Mesendoderm (in vitro differentiated cells): ENCODE data around the gene TBXAS1.

Experiments
- DNase-seq: peaks from one replicate; pipeline ENCODE4 v3.0.0; 2013
- H2AK5ac ChIP-seq: 2 replicates; pipeline ENCODE4 v1.6.1; 2013; ENCODE audit warnings: low read length, inconsistent platforms
- H2BK120ac ChIP-seq: 2 replicates; pipeline ENCODE4 v1.6.1; 2013; ENCODE audit warnings: low read depth, mild to moderate bottlenecking, low read length, moderate library complexity, mixed read lengths
- H2BK15ac ChIP-seq: replicated peaks from 2 replicates; pipeline ENCODE4 v1.6.1; 2013; ENCODE audit warnings: low read depth, mild to moderate bottlenecking, moderate library complexity
- H2BK5ac ChIP-seq: 2 replicates; pipeline ENCODE4 v1.6.1; 2013; ENCODE audit warnings: low read length, inconsistent platforms
- H3K18ac ChIP-seq: 2 replicates; pipeline ENCODE4 v1.6.1; 2013; ENCODE audit warnings: mild to moderate bottlenecking, low read length, mixed read lengths
- H3K23ac ChIP-seq: one replicate; pipeline ENCODE4 v1.6.1; 2013; ENCODE audit warnings: low read length
- H3K27ac ChIP-seq: 2 replicates; pipeline ENCODE4 v1.5.1; 2013; ENCODE audit warnings: low read depth, mild to moderate bottlenecking, inconsistent platforms, low read length, moderate library complexity
- H3K27me3 ChIP-seq: 2 replicates; pipeline ENCODE4 v1.6.1; 2013; ENCODE audit warnings: low read length, control low read depth, mild to moderate bottlenecking, inconsistent platforms; ENCODE audit not compliant: insufficient read depth, poor library complexity
- H3K36me3 ChIP-seq: 2 replicates; pipeline ENCODE4 v1.6.1; 2013; ENCODE audit warnings: low read length, inconsistent platforms; ENCODE audit not compliant: control insufficient read depth, insufficient read depth
- H3K4ac ChIP-seq: one replicate; pipeline ENCODE4 v1.6.1; 2013; ENCODE audit warnings: low read depth, mild to moderate bottlenecking, low read length, moderate library complexity
- H3K4me1 ChIP-seq: 2 replicates; pipeline ENCODE4 v1.6.1; 2013; ENCODE audit warnings: low read depth, low read length, inconsistent platforms; ENCODE audit not compliant: control insufficient read depth
- H3K4me2 ChIP-seq: 2 replicates; pipeline ENCODE4 v1.6.1; 2013; ENCODE audit warnings: low read length
- H3K4me3 ChIP-seq: 2 replicates; pipeline ENCODE4 v1.5.1; 2013; ENCODE audit warnings: mild to moderate bottlenecking, low read length
- H3K56ac ChIP-seq: one replicate; pipeline ENCODE4 v1.6.1; 2013; ENCODE audit warnings: low read length
- H3K79me1 ChIP-seq: 2 replicates; pipeline ENCODE4 v1.6.1; 2013; ENCODE audit warnings: low read length, inconsistent platforms
- H3K79me2 ChIP-seq: 2 replicates; pipeline ENCODE4 v1.6.1; 2013; ENCODE audit warnings: mild to moderate bottlenecking, low read length; ENCODE audit not compliant: control insufficient read depth, insufficient read depth
- H3K9ac ChIP-seq: 2 replicates; pipeline ENCODE4 v1.6.1; 2013; ENCODE audit warnings: low read length, inconsistent platforms
- H4K5ac ChIP-seq: one replicate; pipeline ENCODE4 v1.6.1; 2013; ENCODE audit warnings: low read length
- H4K8ac ChIP-seq: one replicate; pipeline ENCODE4 v1.6.1; 2013; ENCODE audit warnings: low read depth, mild to moderate bottlenecking, control low read depth, low read length, moderate library complexity
- WGBS: extraction: QIAGEN DNeasy Blood & Tissue Kit; methylation state at CpG from one replicate; pipeline ENCODE4 v1.1.7; 2013; ENCODE audit warnings: low lambda C conversion rate, missing lambda C conversion rate; ENCODE audit not compliant: insufficient coverage; ENCODE audit errors: extremely low coverage; 5-methylcytosine and 5-hydroxymethylcytosine counted together

The TBXAS1 gene

GRCh38 chr7:139931190-139931934 lies 102.3 kb downstream of the TBXAS1 start:
- H3K36me3 ChIP-seq: no peaks in the 10 kb centered on the region
- WGBS: no CpG with 5 or more reads among the region's 8 CpGs
- no peaks in the 10 kb centered on the region for H3K27me3 ChIP-seq
- no peak overlapping the region for H3K9ac ChIP-seq
- H3K4me3 ChIP-seq: no peak overlapping the region
- H4K8ac ChIP-seq: no peak overlapping the region
- H3K4me1 ChIP-seq: no peaks in the 10 kb centered on the region
- H3K4me2 ChIP-seq: no peak overlapping the region
- no peak overlapping the region for H3K4ac ChIP-seq
- H2BK15ac ChIP-seq: no peak overlapping the region
- H3K23ac ChIP-seq: no peak overlapping the region
- no peak overlapping the region for H4K5ac ChIP-seq
- no peaks in the 10 kb centered on the region for H3K79me1 ChIP-seq
- H3K18ac ChIP-seq: no peak overlapping the region
- DNase-seq: no peak
- no peak overlapping the region for H2BK120ac ChIP-seq
- no peak overlapping the region for H3K27ac ChIP-seq
- H2AK5ac ChIP-seq: no peak overlapping the region
- no peak overlapping the region for H3K56ac ChIP-seq
- H3K79me2 ChIP-seq: no peaks in the 10 kb centered on the region
- no peak overlapping the region for H2BK5ac ChIP-seq

- Histone ChIP-seq H3K9ac (no peak overlapping the region), H3K18ac (no peak overlapping the region), H2BK15ac (no peak overlapping the region), H3K79me1 (no peaks in the 10 kb centered on the region), H3K27me3 (no peaks in the 10 kb centered on the region), H3K27ac (no peak overlapping the region), H3K4ac (no peak overlapping the region), H3K79me2 (no peaks in the 10 kb centered on the region), H3K4me3 (no peak overlapping the region), H3K23ac (no peak overlapping the region), H3K4me2 (no peak overlapping the region), H2BK5ac (no peak overlapping the region), H4K8ac (no peak overlapping the region), H4K5ac (no peak overlapping the region), H2AK5ac (no peak overlapping the region), H3K36me3 (no peaks in the 10 kb centered on the region), H3K4me1 (no peaks in the 10 kb centered on the region), H2BK120ac (no peak overlapping the region), H3K56ac (no peak overlapping the region)
- DNase-seq: no peak
These were observed 103.5 kb downstream of the TBXAS1 start for GRCh38 chr7:139932531-139932930.

GRCh38 chr7:139936760-139937310 lies 107.8 kb downstream of the TBXAS1 start:
- Histone ChIP-seq H2AK5ac (no peak overlapping the region), H2BK15ac (no peak overlapping the region), H3K4me2 (no peak overlapping the region), H3K56ac (no peak overlapping the region), H3K27ac (no peak overlapping the region), H3K18ac (no peak overlapping the region), H3K79me2 (no peaks in the 10 kb centered on the region), H3K4ac (no peak overlapping the region), H3K4me3 (no peak overlapping the region), H3K36me3 (no peaks in the 10 kb centered on the region), H4K8ac (no peak overlapping the region), H3K79me1 (no peaks in the 10 kb centered on the region), H4K5ac (no peak overlapping the region), H2BK5ac (no peak overlapping the region), H3K23ac (no peak overlapping the region), H3K9ac (no peak overlapping the region), H2BK120ac (no peak overlapping the region), H3K4me1 (no peaks in the 10 kb centered on the region), H3K27me3 (no peaks in the 10 kb centered on the region)
- WGBS: no CpG with 5 or more reads among the region's 2 CpGs
- no peak for DNase-seq

GRCh38 chr7:139937715-139938114 lies 108.7 kb downstream of the TBXAS1 start:
- Histone ChIP-seq H2BK5ac (no peak overlapping the region), H3K36me3 (no peaks in the 10 kb centered on the region), H2AK5ac (no peak overlapping the region), H3K4me2 (no peak overlapping the region), H3K4me1 (no peaks in the 10 kb centered on the region), H3K79me1 (no peaks in the 10 kb centered on the region), H3K27me3 (no peaks in the 10 kb centered on the region), H3K23ac (no peak overlapping the region), H3K79me2 (no peaks in the 10 kb centered on the region), H3K27ac (no peak overlapping the region), H3K18ac (no peak overlapping the region), H3K9ac (no peak overlapping the region), H3K4me3 (no peak overlapping the region), H2BK15ac (no peak overlapping the region), H3K4ac (no peak overlapping the region), H2BK120ac (no peak overlapping the region), H4K8ac (no peak overlapping the region), H4K5ac (no peak overlapping the region), H3K56ac (no peak overlapping the region)
- no CpG with 5 or more reads among the region's 6 CpGs for WGBS
- no peak for DNase-seq

GRCh38 chr7:139940866-139941265 lies 111.8 kb downstream of the TBXAS1 start:
- H2AK5ac ChIP-seq: no peak overlapping the region
- H3K27ac ChIP-seq: no peak overlapping the region
- H4K8ac ChIP-seq: no peak overlapping the region
- H3K9ac ChIP-seq: no peak overlapping the region
- H3K4me2 ChIP-seq: no peak overlapping the region
- no peaks in the 10 kb centered on the region for H3K27me3 ChIP-seq
- H3K79me2 ChIP-seq: no peaks in the 10 kb centered on the region
- no peak overlapping the region for H3K56ac ChIP-seq
- H4K5ac ChIP-seq: no peak overlapping the region
- H3K4ac ChIP-seq: no peak overlapping the region
- H2BK120ac ChIP-seq: no peak overlapping the region
- H3K4me3 ChIP-seq: no peak overlapping the region
- H2BK15ac ChIP-seq: no peak overlapping the region
- H3K23ac ChIP-seq: no peak overlapping the region
- H3K79me1 ChIP-seq: no peaks in the 10 kb centered on the region
- H3K18ac ChIP-seq: no peak overlapping the region
- no peaks in the 10 kb centered on the region for H3K4me1 ChIP-seq
- no peak overlapping the region for H2BK5ac ChIP-seq
- H3K36me3 ChIP-seq: no peaks in the 10 kb centered on the region
- no peak for DNase-seq
- no CpG with 5 or more reads among the region's 2 CpGs for WGBS

GRCh38 chr7:139941421-139941820 lies 112.4 kb downstream of the TBXAS1 start:
- Histone ChIP-seq H3K18ac (no peak overlapping the region), H3K4ac (no peak overlapping the region), H3K79me1 (no peaks in the 10 kb centered on the region), H3K79me2 (no peaks in the 10 kb centered on the region), H3K27me3 (no peaks in the 10 kb centered on the region), H3K9ac (no peak overlapping the region), H4K8ac (no peak overlapping the region), H3K27ac (no peak overlapping the region), H2BK5ac (no peak overlapping the region), H3K56ac (no peak overlapping the region), H2AK5ac (no peak overlapping the region), H3K4me3 (no peak overlapping the region), H2BK120ac (no peak overlapping the region), H4K5ac (no peak overlapping the region), H3K4me2 (no peak overlapping the region), H2BK15ac (no peak overlapping the region), H3K23ac (no peak overlapping the region), H3K4me1 (no peaks in the 10 kb centered on the region), H3K36me3 (no peaks in the 10 kb centered on the region)
- no CpG with 5 or more reads among the region's 3 CpGs for WGBS
- no peak for DNase-seq
